Activated CD8-positive, alpha-beta memory T cell treated with anti-CD3 and anti-CD28 coated beads, Interleukin-2, amount 50 U/mL, for 1 hour (primary cell): Measurements from ENCODE around the gene FOXL1.

Experiments
- DNase-seq: peaks from one replicate; pipeline ENCODE4 v3.0.0-alpha.2; 2020; ENCODE audit errors: extremely low read depth

FOXL1 gene

GRCh38 chr16:86631444-86631843 is 53.1 kb downstream of the FOXL1 start:
- no peak for DNase-seq
